K562 (cell line): ENCODE measurements around the gene OSBP2. TPM values are rescaled to one million over a fixed set of nuclear protein-coding genes. Genes with fewer than 3 reads are reported as not detected.

Experiments used
- ERF ChIP-seq: fragments of 450-650 bp; formaldehyde crosslinking; IDR thresholded peaks from 2 replicates; pipeline ENCODE4 v1.4.0; 2020; ENCODE audit warnings: mild to moderate bottlenecking, mixed read lengths
- ESRRB ChIP-seq: fragments of 250-450 bp; sonication (Bioruptor Pico); IDR thresholded peaks from 2 replicates; pipeline ENCODE4 v1.5.0; 2020; ENCODE audit warnings: mild to moderate bottlenecking, moderate library complexity, borderline replicate concordance
- PBX2 ChIP-seq, 2 experiments: IDR thresholded peaks in 1 of 2; conservative IDR thresholded peaks in 1 of 2; 2 replicates each; pipeline ENCODE4 v1.6.1; 2016; ENCODE audit warnings: low read depth in 2 of 2, mild to moderate bottlenecking in 1 of 2, missing compliant biosample characterization in 1 of 2, missing genetic modification characterization in 1 of 2, moderate library complexity in 1 of 2
- POU5F1 ChIP-seq: fragments of 150-350 bp; IDR thresholded peaks from 2 replicates; pipeline ENCODE4 v1.6.1; 2014; ENCODE audit warnings: borderline replicate concordance, low read length, low read depth, mild to moderate bottlenecking; ENCODE audit not compliant: partially characterized antibody
- ZNF609 ChIP-seq: sonication (generic); formaldehyde crosslinking; IDR thresholded peaks from 2 replicates; pipeline ENCODE4 v1.8.1; 2023; ENCODE audit warnings: missing genetic modification reagents, mild to moderate bottlenecking, borderline replicate concordance
- polyA plus RNA-seq, 8 experiments: library from polyadenylated mRNA; depleted of rRNA in 4 of 8; stranded (reverse) in 5 of 8; unstranded in 3 of 8; fragments of >200 nt; fragmentation: Nextera tagmentation in 2 of 8; fragmentation: Illumina TruSeq in 1 of 8; extraction: Ambion mirVana in 2 of 8; extraction: Trizol in 1 of 8; gene quantifications; 2 replicates each; pipeline versions ENCODE4 v1.2.1 to v1.2.3, GENCODE V29; 2011 to 2014; ENCODE audit warnings: inconsistent platforms in 1 of 8, missing spikeins in 1 of 8
- total RNA-seq, 7 experiments: library from RNA; depleted of rRNA in 6 of 7; stranded (reverse); fragments of >200 nt in 6 of 7; fragmentation: Illumina TruSeq in 2 of 7; extraction: Trizol in 2 of 7; gene quantifications; 2 replicates each; pipeline versions ENCODE4 v1.2.1 to v1.2.3, GENCODE V29; 2011 to 2021; ENCODE audit warnings: low replicate concordance in 1 of 7

OSBP2 gene
- total and polyA plus RNA-seq, 9 of the 15 experiments (the other 6 are each of a cell fraction or from before 2014, with no cell fraction given) = 0.52 to 29.5 (median 21.6) TPM

GRCh38 chr22:30777587-30777986 is 82.9 kb downstream of the OSBP2 start (continued):
- TF ChIP-seq PBX2 (CRISPR knock-in tag; IDR thresholded peaks at IDR 0.05; ENCODE audit: low read depth) = no peak
- TF ChIP-seq PBX2 (tag; conservative IDR thresholded peaks at IDR 0.05; ENCODE audit: low read depth) = no peak
- no peak for TF ChIP-seq POU5F1
- TF ChIP-seq ZNF609 (CRISPR knock-in tag) = no peak
- no peak for TF ChIP-seq ERF (CRISPR knock-in tag)
- TF ChIP-seq ESRRB (CRISPR knock-in tag) = no peak
